ENCODE measurements around the gene VRK3. TPM values are rescaled to one million over a fixed set of nuclear protein-coding genes. Genes with fewer than 3 reads are reported as not detected.
"Not testable (repeated sequence)": the region's sequence is repeated elsewhere in the genome, so short reads cannot be mapped to it uniquely, and the experiment has no call there.

Gene VRK3
- 10 to 100 TPM; 14.4 to 43.0 (median 27.6) TPM for total RNA-seq

GRCh38 chr19:50025022-50025793 is at the start of gene VRK3:
TSS of gene VRK3 (minus strand) at chr19:50025372. CDS start at chr19:50016162, 9,210 bp downstream.
- ATAC-seq (ENCODE audit: low FRiP score), result peak; percentile 99
- no peak for TF ChIP-seq CTCF (IDR thresholded peaks at IDR 0.05)
- peak; percentile 89 for DNase-seq (ENCODE audit: low spot score)

- not testable (repeated sequence) for DNase-seq (ENCODE audit: low spot score)
These were observed 43.2 kb upstream of the VRK3 start for GRCh38 chr19:50068382-50068781.

GRCh38 chr19:50067575-50067974 is 42.4 kb upstream of the VRK3 start:
- ATAC-seq (ENCODE audit: low FRiP score) (no peak), DNase-seq (ENCODE audit: low spot score) (no peak)
- no peak for TF ChIP-seq CTCF (IDR thresholded peaks at IDR 0.05)

More at GRCh38 chr19:50068382-50068781, 43.2 kb upstream of the VRK3 start:
- ATAC-seq (ENCODE audit: low FRiP score), result not testable (repeated sequence)

GRCh38 chr19:50065938-50066337 is 40.8 kb upstream of the VRK3 start:
- no peak for TF ChIP-seq CTCF (IDR thresholded peaks at IDR 0.05)
- ATAC-seq (ENCODE audit: low FRiP score) (no peak), DNase-seq (ENCODE audit: low spot score) (no peak)

- no peak for ATAC-seq (ENCODE audit: low FRiP score)
- no peak for DNase-seq (ENCODE audit: low spot score)
- no peak for TF ChIP-seq CTCF (IDR thresholded peaks at IDR 0.05)
These were observed 36.5 kb upstream of the VRK3 start for GRCh38 chr19:50061650-50062049.

- DNase-seq (ENCODE audit: low spot score) (no peak), ATAC-seq (ENCODE audit: low FRiP score) (no peak)
These were observed 34.9 kb upstream of the VRK3 start for GRCh38 chr19:50060107-50060506.

GRCh38 chr19:50059045-50059444 is 33.9 kb upstream of the VRK3 start:
- ATAC-seq (ENCODE audit: low FRiP score) (no peak), DNase-seq (ENCODE audit: low spot score) (no peak)
- TF ChIP-seq CTCF (IDR thresholded peaks at IDR 0.05), result no peak

More at GRCh38 chr19:50060107-50060506, 34.9 kb upstream of the VRK3 start:
- TF ChIP-seq CTCF (IDR thresholded peaks at IDR 0.05), result no peak
